DMS79 (cell line): ENCODE measurements around the gene TCAIM.

ENCODE experiments used
- DNase-seq: peaks from one replicate; lab custom pipeline; 2025; lab: John Stamatoyannopoulos, UW

TCAIM gene, protein sequence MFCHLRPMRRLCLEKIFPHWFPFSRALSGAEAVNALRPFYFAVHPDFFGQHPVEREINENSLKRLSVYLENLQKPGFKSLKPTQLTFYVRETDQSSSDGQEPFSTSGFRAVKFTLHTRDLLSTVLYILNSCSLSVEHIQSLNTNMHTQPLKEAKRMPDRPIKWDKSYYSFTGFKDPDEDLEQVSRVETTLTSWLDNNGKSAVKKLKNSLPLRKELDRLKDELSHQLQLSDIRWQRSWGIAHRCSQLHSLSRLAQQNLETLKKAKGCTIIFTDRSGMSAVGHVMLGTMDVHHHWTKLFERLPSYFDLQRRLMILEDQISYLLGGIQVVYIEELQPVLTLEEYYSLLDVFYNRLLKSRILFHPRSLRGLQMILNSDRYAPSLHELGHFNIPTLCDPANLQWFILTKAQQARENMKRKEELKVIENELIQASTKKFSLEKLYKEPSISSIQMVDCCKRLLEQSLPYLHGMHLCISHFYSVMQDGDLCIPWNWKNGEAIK

DNA sequence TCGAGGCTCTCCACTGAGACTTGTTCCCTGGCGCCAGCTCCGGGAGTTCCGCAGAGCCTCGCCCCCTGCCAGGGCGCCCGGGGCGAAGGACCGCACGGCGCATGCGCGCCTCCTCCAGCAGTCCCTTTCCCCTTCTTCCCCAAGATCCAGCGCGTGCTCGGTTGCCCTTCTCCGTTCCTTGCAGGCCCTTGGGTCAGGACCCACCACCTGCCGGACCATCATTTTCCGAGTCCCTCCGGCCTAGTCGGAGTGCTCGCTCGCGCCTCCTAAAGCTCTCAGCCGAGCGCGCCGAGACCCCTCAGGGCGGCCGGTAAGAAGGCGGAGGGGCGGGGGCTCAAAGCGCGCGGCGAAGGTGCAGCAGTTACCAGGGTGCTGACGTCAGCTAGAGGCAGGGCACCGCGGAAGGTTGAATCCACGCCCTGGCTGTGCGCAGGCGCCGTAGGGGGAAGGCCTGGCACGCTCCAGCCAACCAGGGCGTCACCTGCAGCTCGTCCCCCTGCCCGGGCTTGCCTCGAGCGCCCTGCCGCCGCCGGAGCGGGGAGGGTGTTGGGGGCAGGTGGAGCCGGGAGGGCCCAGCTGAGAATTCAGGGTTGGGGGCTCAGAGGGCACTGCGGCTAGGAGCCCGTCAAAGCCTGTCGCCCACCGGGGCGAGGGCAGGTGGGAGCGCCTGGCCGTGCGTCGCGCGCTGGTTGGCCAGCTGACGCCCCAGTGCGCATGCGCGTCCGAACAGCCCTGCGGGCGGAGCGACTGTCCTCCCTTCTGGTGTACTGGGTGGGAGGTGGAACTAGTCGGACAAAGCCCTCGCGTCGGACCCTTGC is at the start of gene TCAIM:
TSS of gene TCAIM (plus strand) at position 757 of the 818 bp plus-strand sequence. CDS start 16,017 bp downstream, outside the sequence.
- peak; percentile 82 for DNase-seq

DNA sequence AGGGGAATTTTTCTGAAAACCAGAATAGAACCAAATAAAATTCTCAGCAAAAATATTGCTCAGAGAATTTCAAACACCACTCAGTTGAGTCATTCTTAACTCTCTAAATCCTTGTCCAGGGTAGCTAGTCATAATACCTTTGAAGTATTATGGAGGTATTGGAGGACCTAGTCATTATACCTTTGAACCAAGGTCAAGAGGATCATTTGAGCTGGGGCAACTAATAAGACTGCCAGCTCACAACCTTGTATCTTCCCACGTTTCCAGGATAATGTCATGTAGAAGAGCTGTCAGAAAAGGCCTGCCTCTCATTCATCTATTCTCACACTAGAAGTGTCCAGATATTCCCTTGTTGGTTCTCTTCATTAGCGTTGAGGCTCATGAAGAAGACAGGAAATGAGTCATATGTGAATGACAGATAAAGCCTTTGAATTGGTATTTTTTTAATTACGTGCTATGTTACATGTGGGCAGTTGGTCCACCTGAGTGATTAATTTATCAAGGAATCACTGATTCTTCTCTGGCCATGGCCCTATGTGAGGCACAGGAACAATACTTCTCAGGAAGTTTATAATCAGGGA is 48.6 kb upstream of the TCAIM start:
- DNase-seq, result no peak

DNA sequence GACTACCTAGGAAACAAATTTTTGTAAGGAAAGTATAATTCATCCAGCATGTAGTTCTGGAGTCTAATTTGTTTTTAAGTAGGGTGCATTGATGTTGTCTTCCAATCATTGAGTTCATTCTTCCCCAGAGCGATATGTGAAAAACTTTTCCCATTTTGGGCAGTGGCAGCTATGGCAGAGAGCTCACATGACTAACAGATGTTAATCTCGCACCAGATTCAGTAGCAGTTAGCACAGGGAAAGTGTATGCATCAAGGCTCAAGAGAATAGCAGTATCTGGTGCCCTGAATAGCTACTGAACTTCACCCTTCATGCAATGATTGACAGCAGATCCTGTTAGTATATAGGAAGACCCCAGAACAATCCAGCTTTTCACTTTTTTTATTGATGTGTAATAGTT is 46.3 kb upstream of the TCAIM start:
- DNase-seq, result no peak

DNA sequence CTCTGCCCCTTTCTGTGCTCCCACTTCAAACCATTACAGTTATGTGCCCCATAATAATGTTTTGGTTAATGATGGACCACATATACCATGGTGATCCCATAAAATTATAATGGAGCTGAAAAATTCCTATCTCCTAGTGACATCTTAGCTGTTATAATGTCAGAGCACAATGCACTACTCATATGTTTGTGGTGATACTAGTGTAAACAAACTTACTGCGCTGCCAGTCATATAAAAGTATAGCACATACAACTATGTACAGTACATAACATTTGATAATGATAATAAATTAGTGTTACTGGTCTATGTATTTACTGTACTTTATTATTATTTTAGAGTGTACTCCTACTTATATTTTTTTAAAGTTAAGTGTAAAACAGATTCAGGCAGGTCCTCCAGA is 45.6 kb upstream of the TCAIM start:
- DNase-seq, result no peak

DNA sequence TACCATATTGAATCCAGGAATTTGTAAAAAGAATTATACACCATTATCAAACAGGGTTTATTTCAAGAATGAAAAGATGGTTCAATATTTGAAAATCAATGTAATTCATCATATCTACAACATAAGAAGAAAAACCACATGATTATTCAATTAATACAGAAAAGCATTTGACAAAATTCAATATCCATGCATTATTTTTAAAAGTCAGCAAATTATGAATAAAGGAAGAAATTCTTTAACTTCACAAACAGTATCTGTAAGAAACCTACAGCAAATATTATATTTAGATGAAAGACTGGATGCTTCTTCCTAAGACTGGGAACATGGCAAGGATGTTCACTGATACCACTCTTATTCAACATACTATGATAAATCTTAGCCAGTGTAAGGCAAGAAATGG is 41.3 kb upstream of the TCAIM start:
- DNase-seq, result no peak

DNA sequence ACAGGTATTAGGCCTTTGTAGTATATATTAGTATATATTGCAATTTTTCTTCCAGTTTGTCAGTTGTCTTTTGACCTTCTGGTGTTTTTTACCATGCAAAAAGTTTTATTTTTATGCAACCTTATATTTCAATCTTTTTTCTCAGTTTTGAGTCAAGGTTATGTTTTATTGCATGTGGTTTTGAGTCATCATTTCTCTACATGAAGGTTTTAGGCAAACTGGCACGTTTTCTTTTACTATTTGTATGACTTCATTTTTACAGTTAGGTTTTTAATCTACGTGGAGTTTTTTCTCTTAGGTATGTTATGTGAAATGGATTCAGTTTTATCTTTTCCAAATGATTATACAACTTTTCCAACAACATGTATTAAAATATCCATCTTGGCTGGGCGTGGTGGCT is 36.8 kb upstream of the TCAIM start:
- no peak for DNase-seq

DNA sequence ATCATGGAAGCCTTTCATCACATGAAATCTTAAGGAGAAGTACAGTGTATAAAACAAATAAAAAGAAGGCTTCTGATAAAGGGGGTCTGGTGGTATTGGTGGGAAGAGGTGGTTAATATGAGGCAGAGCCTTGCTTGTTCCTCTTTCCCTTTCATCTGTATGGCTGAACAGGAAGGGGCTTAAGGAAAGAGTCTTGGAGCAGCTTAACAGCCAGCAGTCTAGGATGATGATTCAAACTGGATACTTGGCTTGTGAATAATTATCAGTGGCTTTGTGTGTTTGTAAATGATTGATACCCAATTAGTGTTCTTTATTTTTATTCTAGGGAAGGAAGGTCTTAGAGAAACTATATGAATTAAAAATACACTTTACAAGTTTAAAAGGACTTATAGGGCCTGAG is 29.1 kb upstream of the TCAIM start:
- no peak for DNase-seq

DNA sequence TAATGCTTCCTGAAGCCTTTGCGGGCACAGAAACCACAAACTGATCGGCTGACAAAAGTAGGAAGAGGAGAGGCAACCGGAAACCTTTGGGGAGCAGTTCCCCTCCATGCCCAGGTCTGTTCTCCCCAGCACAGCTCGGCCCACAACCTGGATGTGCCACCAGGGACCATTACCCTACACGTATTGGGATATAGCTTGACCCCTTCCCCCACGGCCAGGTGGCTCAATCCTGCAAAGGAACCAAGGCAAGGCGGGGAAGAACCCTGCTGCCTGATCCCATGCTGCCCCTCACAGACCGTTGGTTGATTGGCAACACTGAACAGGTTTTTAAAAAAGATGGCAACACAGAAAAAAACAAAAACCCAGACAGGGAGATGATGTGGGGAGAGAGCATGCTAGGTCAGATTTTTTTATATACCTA is 19.7 kb upstream of the TCAIM start:
- no peak for DNase-seq

DNA sequence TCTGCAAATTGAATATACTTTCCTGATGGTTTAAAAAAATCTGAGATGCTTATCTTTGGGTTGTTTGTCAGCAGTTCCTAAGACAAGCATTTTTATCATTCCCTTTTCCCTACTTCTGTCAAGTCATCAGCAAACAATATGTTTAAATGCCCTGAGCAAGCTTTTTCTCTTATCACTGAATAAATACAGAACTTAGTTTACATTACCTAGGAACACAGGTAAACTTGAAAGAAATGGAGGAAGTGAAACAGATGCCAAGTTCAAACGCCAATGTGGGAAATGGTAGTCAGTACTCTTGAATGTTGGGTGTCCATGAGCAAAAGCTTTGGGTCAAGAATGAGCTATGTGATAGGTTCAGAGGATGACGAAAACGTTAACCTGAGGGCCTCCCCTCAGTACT is 17.2 kb upstream of the TCAIM start:
- no peak for DNase-seq

DNA sequence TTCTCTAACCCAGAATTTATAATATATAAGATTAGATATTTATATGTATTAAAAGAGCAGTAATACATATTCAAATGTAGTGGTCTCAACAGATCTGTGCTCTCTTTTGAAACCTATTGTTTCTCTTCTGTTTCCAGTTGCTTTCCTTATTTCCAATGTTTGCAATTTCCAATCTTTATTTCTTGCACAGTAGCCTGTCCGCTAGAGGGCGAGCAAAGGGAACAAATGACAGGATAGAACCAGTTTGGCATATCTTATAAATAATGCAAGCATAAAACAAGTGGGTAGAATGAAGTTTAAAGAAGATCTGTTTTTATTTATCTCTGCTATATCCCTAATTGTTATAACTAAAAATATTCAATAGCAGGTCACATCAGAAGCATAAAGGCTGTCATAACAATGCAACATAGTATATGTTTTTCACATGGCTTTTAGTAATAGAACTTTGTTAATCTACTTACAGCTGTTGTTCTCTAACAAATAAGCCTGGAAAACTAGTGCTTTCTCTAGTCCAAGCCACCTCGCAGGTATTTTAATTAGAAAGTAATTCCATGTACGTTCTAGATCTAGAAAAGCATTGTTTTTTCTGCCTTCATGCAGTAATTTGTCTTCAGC is 15.1 kb upstream of the TCAIM start:
- peak; percentile 2 for DNase-seq

DNA sequence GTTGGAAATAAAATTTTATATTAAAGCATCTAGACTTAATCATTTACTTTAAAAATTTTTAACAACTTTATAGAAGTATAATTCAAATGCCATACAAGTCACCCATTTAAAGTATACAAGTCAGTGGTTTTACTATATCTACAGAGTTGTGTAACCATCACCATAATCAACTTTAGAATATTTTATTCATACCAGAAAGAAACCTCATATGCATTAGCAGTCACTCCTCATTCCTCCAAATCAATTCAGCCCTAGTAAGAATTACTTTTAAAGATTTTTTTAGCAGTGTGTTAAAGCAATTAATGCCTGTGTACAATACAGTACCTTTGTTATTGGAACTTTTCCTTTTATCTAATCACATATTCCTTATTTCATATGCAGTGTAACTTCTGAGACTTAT is 14.0 kb upstream of the TCAIM start:
- DNase-seq, result no peak

DNA sequence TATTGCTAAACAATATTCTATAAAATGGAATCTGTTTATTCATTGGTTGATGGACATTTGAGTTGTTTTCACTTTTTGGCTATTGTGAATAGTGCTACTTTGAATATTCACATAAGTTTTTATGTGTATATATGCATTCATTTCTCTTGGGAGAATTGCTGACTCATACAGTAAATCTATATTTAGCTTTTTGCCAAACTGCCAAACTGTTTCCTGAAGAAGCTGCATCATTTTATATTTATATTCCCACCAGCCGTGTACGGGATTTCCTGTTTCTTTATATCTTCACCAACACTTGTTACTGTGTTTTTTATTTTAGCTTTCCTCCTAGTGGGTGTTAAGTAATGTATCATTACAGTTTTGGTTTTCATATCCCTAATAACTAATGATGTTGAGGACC is 12.5 kb upstream of the TCAIM start:
- DNase-seq, result no peak

DNA sequence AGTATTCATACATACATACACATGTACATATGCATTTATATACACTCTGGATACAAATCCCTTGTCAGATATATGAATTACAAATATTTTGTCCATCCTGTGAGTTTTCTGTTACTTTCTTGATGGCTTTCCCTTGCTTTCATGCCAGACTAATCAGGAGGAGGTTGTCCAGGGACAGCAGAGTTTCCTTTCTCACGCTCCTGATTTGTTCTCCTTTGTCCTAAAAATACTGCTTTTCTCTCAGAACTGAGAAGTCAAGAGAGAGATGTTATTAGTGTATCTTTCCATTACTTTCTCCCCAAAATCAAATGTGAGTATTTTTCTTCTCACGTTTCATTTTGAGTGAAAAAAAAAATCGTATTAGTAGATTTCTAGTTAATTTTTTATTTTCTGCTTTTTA is 12.1 kb upstream of the TCAIM start:
- no peak for DNase-seq

DNA sequence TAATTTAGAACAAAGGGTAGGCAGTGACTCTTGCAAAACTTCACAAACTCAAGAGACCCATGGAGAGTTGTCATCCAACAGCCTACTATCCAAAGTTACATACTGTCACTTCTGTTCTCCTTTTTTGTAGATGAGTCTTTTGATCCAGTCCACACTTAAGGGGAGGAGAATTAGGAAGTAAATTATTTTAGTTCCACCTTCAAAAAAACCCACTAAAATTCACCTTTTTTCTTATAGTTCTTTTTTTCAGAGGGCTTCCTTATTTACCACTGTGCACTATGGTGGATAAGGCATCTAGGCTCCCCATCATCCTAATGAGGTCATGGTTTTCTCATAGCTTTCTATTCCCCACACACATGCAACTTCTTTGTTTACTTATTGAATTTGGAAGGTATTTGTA is 8.6 kb upstream of the TCAIM start:
- no peak for DNase-seq

DNA sequence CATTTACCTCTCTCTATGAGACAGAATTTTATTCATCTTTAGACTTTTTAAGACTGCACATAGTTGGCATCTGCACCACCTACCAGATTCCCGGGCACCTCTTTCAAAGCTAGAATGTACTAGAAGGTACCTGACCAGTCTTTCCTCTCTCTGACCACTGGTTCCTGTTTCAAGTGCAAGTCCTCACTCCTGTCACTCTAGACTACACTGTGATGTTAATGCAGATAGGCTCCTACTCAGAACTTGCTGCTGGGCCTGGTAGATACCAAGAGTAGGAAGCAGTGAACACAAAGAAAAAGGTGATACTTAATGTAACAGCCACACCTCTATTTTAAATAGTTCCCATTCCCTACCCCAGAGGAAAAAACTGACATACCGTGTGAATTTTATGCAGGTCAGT is 8.1 kb upstream of the TCAIM start:
- DNase-seq, result no peak

DNA sequence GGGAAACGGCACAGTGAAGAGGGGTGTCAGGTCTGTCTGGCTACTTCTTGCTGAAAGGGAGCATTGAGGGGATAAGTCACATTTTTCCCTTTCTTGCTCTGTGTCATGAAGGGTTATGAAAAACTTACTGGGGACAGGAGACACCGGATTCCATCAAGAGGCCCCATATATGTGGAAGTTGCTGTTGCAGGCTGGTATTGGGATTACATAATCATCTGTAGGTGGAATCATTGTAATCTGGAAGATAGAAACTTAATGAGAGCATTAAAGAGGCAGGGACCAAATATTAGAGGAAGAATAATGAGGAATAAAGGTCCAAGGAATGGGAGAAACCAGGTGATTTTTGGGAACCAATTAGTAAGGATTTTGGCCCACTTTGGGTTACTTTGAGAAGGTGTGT is 4.2 kb upstream of the TCAIM start:
- no peak for DNase-seq

DNA sequence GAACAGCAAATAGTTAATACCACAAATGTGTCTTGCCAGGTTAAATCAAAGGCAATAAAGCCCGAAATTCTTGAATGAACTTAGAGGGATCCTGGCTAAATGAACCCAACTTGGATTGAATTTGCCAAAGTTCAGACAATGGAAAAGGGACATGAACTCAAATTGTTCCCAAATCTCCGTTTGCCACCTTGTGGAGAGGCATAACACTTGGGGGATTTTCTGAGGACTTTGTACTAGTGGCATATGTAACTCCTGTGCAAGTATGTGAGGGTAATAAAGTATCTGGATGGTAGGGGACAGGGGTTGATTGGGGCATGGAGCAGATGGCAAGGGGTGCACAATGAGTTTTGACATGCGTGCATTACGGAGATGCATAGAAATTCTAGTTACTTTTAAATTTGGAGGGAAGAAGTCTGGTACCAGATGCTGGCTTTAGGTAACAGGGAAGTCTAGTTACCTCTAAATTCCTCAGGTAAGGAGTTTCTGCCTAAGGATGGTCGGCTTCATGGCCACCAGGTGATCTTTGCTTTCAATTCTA is 1.2 kb upstream of the TCAIM start:
- no peak for DNase-seq

DNA sequence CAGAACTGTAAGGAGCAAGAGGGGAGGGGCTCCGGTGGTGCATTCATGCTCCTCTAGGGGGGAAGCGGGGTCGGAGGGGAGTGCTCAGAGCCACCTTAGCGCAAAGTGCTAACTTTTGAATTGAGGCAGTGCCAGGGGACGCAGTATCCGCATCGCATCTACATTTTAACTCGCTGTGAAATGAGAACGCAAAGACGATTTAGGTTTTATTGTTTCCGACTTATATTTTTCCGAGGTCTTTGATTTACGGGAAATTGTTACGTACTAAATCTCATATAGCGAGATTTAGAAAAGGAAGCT is 212 bp downstream of the TCAIM start:
- no peak for DNase-seq

DNA sequence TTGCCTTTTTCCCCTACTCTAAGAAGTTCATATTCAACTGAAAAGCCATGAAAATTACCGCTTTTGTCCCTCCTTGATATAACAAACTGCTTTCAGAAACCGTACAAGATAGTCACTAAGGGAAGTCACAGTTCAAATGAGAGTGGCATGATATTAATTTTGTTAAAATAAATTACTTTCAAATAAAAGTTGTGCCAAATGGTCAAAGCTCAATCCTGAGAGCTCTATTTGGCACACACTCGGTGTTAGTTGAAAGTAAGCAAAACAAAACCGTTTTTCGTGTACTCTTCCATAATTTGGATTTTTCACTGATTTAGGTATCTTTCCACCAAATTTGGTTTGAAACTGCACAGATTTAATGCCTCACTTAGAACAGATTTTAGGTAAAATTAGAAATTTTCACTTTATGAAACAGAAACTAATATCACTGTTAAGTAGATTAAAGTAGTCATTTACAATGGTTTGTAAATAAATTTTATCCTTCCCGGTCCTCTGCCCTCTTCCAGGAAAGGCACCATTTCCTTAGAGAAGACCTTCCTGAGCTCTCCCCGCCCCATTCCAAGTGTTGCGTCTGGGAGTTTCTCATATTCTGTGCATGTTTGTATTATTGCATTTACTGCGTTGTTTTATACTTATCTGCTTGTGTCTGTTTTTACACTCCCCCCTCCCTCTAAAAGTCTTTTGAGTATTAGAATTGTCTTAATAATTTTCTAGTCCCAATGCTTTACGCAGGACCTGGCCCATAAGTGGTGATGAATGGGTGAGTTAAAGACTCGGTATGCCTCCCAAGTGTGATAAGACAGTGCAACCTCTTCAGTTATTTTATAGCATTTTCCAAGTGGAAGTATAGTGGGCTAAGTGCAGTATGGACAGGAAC is 853 bp downstream of the TCAIM start:
- no peak for DNase-seq

DNA sequence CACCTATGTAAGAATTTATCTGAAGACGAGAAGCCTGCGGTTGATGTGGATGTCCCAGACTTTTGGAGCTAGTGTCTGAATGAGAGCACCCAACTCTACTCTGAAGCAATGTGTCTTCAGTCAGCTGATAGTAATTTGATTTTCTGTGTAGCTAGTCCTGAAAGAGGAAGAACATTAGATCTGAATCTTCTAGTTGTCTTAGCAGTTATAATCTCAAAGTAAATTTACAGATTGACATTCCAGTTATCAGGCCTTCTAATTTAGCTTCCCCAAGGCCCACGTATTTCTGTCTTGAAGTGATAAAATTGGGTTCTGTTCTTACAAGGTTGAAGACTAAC is 1.5 kb downstream of the TCAIM start:
- no peak for DNase-seq

DNA sequence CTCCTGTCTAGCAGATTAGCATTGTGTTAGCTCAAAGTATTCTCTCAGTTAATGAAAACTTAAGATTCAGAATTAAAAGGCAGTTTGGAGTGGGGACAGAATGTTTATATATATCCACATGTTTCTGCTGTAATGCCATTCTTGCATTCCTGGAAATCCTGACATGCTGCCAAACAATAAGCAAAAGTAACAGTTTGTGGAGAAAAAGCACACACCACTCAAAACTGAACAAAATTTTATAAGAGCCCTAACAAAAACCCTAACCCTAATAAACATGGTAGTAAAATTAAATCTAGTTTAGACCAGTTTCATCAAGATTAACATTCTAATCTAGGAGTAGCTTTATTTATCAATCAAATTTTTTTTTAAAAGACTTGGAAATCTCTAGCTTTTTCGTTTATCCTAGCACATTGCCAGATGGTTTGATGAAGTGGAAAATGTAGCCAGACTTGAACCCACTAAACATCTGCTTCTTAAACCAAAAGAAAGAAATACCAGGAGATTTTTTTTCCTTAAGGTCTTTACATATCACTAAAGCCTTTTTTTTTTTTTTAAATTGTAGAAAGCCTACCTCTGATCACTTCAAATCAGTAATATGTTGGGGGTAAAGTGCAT is 3.7 kb downstream of the TCAIM start:
- no peak for DNase-seq
